CD14-positive monocyte (primary cell): ENCODE results near the gene SLC9A8. TPM values are rescaled to one million over a fixed set of nuclear protein-coding genes. Genes with fewer than 3 reads are reported as not detected.

Experiments
- DNase-seq, 3 donors: peaks; one replicate each; pipeline ENCODE4 v3.0.0-alpha.2; 2011 to 2022
- H2AFZ ChIP-seq: 2 replicates; pipeline ENCODE4 v1.6.0; 2012; ENCODE audit warnings: mild to moderate bottlenecking, low read depth, low read length, inconsistent platforms; ENCODE audit not compliant: insufficient read depth, poor library complexity, severe bottlenecking
- H3K27ac ChIP-seq, 2 donors: 1 replicate in 1 of 2; 2 replicates in 1 of 2; pipeline ENCODE4 v1.5.1; 2012 to 2013; ENCODE audit warnings: low read length in 2 of 2, control low read depth in 1 of 2, inconsistent platforms in 1 of 2, low read depth in 1 of 2, mild to moderate bottlenecking in 1 of 2
- H3K27me3 ChIP-seq, 2 donors: one replicate each; pipeline versions ENCODE4 v1.6.0 to v1.6.1; 2011 to 2013; ENCODE audit warnings: low read length in 2 of 2; ENCODE audit not compliant: control insufficient read depth in 2 of 2, insufficient read depth in 2 of 2
- H3K36me3 ChIP-seq, 2 donors: replicated peaks in 1 of 2; 1 replicate in 1 of 2; 2 replicates in 1 of 2; pipeline versions ENCODE4 v1.5.1 to v1.6.1; 2012 to 2013; ENCODE audit warnings: low read length in 2 of 2, control low read depth in 1 of 2, inconsistent platforms in 1 of 2, mild to moderate bottlenecking in 1 of 2; ENCODE audit not compliant: insufficient read depth in 2 of 2, control insufficient read depth in 1 of 2
- H3K4me1 ChIP-seq, 2 donors: 1 replicate in 1 of 2; 2 replicates in 1 of 2; pipeline versions ENCODE4 v1.5.1 to v1.6.1; 2012 to 2013; ENCODE audit warnings: low read length in 2 of 2, control low read depth in 1 of 2, inconsistent platforms in 1 of 2, mild to moderate bottlenecking in 1 of 2, moderate library complexity in 1 of 2; ENCODE audit not compliant: insufficient read depth in 2 of 2, control insufficient read depth in 1 of 2
- H3K4me2 ChIP-seq: replicated peaks from 2 replicates; pipeline ENCODE3; 2012; ENCODE audit warnings: low read length, moderate library complexity, mild to moderate bottlenecking; ENCODE audit not compliant: poor library complexity, severe bottlenecking; ENCODE audit errors: extremely low read depth
- H3K4me3 ChIP-seq, 3 experiments: fragments of 200-600 bp in 1 of 3; sonication (generic) in 1 of 3; replicated peaks in 1 of 3; 1 replicate in 2 of 3; 2 replicates in 1 of 3; pipeline ENCODE4 v1.5.1; 2011 to 2013; ENCODE audit warnings: low read length in 3 of 3, mild to moderate bottlenecking in 3 of 3, control low read depth in 2 of 3, low read depth in 2 of 3, inconsistent platforms in 1 of 3, moderate library complexity in 1 of 3
- H3K79me2 ChIP-seq: 2 replicates; pipeline ENCODE4 v1.6.0; 2012; ENCODE audit warnings: mild to moderate bottlenecking, control low read depth, inconsistent platforms, low read length, moderate library complexity; ENCODE audit not compliant: insufficient read depth
- H3K9ac ChIP-seq: 2 replicates; pipeline ENCODE4 v1.6.0; 2017; ENCODE audit warnings: low read length, mild to moderate bottlenecking; ENCODE audit not compliant: insufficient read depth, poor library complexity, severe bottlenecking
- H3K9me3 ChIP-seq, 2 donors: replicated peaks in 1 of 2; 1 replicate in 1 of 2; 2 replicates in 1 of 2; pipeline versions ENCODE4 v1.5.1 to v1.6.1; 2012 to 2013; ENCODE audit warnings: low read length in 2 of 2, control low read depth in 1 of 2; ENCODE audit not compliant: control insufficient read depth in 1 of 2, insufficient read depth in 1 of 2
- H4K20me1 ChIP-seq: 2 replicates; pipeline ENCODE4 v1.6.0; 2012; ENCODE audit warnings: mild to moderate bottlenecking, low read length, control low read depth, moderate library complexity; ENCODE audit not compliant: insufficient read depth
- H3K27ac Mint-ChIP-seq, 7 donors: one replicate each; pipeline ENCODE4 v1.8.0; 2020; ENCODE audit warnings: mild to moderate bottlenecking in 7 of 7, mixed read lengths in 7 of 7, moderate library complexity in 6 of 7, inconsistent platforms in 2 of 7
- H3K27me3 Mint-ChIP-seq, 3 donors: one replicate each; pipeline ENCODE4 v1.8.0; 2021 to 2022; ENCODE audit warnings: low read depth in 3 of 3, mild to moderate bottlenecking in 3 of 3, mixed read lengths in 3 of 3, moderate library complexity in 3 of 3, inconsistent platforms in 1 of 3
- H3K36me3 Mint-ChIP-seq, 2 donors: one replicate each; pipeline ENCODE4 v1.8.0; 2020; ENCODE audit warnings: mixed read lengths in 2 of 2, inconsistent platforms in 1 of 2, mild to moderate bottlenecking in 1 of 2
- H3K4me1 Mint-ChIP-seq: one replicate; pipeline ENCODE4 v1.8.0; 2020; ENCODE audit warnings: mild to moderate bottlenecking, mixed read lengths
- H3K4me3 Mint-ChIP-seq, 2 donors: one replicate each; pipeline ENCODE4 v1.8.0; 2020; ENCODE audit warnings: mild to moderate bottlenecking in 2 of 2, mixed read lengths in 2 of 2, moderate library complexity in 1 of 2
- H3K9me3 Mint-ChIP-seq, 7 donors: one replicate each; pipeline ENCODE4 v1.8.0; 2020 to 2022; ENCODE audit warnings: mixed read lengths in 7 of 7, mild to moderate bottlenecking in 6 of 7, moderate library complexity in 6 of 7, inconsistent platforms in 2 of 7
- WGBS: methylation state at CpG from one replicate; pipeline ENCODE4 v1.1.5; 2013; ENCODE audit warnings: missing lambda C conversion rate; ENCODE audit not compliant: insufficient coverage; 5-methylcytosine and 5-hydroxymethylcytosine counted together
- intact Hi-C, 2 donors: fragments of 100-400 bp; cut with micrococcal nuclease; formaldehyde crosslinking; loops; one replicate each; pipeline versions ENCODE4 v1.15.0 to v1.15.1; 2023
- polyA plus RNA-seq, 3 donors: library from polyadenylated mRNA; depleted of rRNA in 1 of 3; unstranded in 2 of 3; stranded (reverse) in 1 of 3; fragments of 300-500 nt in 2 of 3; fragments of >200 nt in 1 of 3; fragmentation: Illumina TruSeq in 2 of 3; gene quantifications; 1 replicate in 2 of 3; 2 replicates in 1 of 3; pipeline ENCODE4 v1.2.3, GENCODE V29; 2012 to 2021
- TF ChIP-seq, protein P1 (sequence below): fragments of 200-600 bp; IDR thresholded peaks from one replicate; pipeline ENCODE4 v1.8.0; 2022; ENCODE audit warnings: antibody characterized with exemption, mild to moderate bottlenecking

SLC9A8 gene
- polyA plus RNA-seq, 3 donors = 3.0 to 14.6 (median 3.3) TPM

DNA sequence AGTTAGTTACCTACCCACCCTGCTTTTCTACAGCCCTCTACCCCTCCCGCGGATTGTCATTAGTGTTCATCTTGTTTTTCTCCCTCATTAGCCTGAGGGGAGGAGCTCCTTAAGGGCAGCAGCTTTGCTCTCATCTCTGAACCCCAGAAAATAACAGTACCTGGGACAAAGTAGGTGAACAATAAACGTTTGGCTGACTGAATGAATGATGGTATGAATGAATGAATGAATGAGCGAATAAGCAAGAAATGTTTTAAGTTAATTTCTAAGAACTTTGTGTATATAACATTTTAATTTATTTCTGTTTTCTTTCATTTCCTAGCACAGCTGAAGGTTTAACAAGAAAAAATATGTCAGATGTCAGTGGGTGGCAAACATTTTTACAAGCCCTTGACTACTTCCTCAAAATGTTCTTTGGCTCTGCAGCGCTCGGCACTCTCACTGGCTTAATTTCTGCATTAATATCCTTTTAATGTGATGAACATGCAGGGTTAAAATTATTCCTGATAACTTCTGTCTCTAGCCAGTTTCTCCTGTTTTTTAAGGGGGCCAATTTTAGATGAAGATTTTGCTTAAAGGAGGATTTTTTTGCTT, 50.1 kb downstream of the SLC9A8 start:
- no CpG with 5 or more reads among the region's 6 CpGs for WGBS

GRCh38 chr20:49863666-49864065, 51.0 kb downstream of the SLC9A8 start:
- Mint-ChIP-seq H3K4me3 (no peak overlapping the region), H3K27me3 (no peaks in the 10 kb centered on the region), H3K27ac (no peak overlapping the region), H3K36me3 (peaks cover 79 to 90% of the 10 kb centered on the region in 2 donors), H3K4me1 (peaks cover 12% of the 10 kb centered on the region), H3K9me3 (no peaks in the 10 kb centered on the region)
- H3K27ac ChIP-seq = no peak overlapping the region
- no peaks in the 10 kb centered on the region for H3K9me3 ChIP-seq
- TF ChIP-seq, protein P1, sequence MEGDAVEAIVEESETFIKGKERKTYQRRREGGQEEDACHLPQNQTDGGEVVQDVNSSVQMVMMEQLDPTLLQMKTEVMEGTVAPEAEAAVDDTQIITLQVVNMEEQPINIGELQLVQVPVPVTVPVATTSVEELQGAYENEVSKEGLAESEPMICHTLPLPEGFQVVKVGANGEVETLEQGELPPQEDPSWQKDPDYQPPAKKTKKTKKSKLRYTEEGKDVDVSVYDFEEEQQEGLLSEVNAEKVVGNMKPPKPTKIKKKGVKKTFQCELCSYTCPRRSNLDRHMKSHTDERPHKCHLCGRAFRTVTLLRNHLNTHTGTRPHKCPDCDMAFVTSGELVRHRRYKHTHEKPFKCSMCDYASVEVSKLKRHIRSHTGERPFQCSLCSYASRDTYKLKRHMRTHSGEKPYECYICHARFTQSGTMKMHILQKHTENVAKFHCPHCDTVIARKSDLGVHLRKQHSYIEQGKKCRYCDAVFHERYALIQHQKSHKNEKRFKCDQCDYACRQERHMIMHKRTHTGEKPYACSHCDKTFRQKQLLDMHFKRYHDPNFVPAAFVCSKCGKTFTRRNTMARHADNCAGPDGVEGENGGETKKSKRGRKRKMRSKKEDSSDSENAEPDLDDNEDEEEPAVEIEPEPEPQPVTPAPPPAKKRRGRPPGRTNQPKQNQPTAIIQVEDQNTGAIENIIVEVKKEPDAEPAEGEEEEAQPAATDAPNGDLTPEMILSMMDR = no peak
- H2AFZ ChIP-seq = no peak overlapping the region
- no peak overlapping the region for H3K4me2 ChIP-seq
- DNase-seq = no peak
- H3K36me3 ChIP-seq = peaks cover 59 to 99% of the 10 kb centered on the region in 2 donors
- H3K9ac ChIP-seq = no peak overlapping the region
- H3K79me2 ChIP-seq = no peaks in the 10 kb centered on the region
- WGBS = no CpG with 5 or more reads among the region's 6 CpGs
- no peaks in the 10 kb centered on the region for H3K27me3 ChIP-seq
- H4K20me1 ChIP-seq = no peaks in the 10 kb centered on the region
- intact Hi-C loops = no loop called here
- no peak overlapping the region for H3K4me3 ChIP-seq
- H3K4me1 ChIP-seq = peaks cover 6 to 7% of the 10 kb centered on the region in 2 donors

More for the DNA sequence above, 50.1 kb downstream of the SLC9A8 start:
- Mint-ChIP-seq H3K4me1 (peaks cover 3% of the 10 kb centered on the region), H3K4me3 (no peak overlapping the region), H3K27me3 (no peaks in the 10 kb centered on the region), H3K9me3 (no peaks in the 10 kb centered on the region), H3K27ac (peak overlapping the region in 1 of 7 donors; percentile 57), H3K36me3 (peaks cover 77 to 90% of the 10 kb centered on the region in 2 donors)
- no peak overlapping the region for H3K27ac ChIP-seq
- intact Hi-C loops = no loop called here
- no peak overlapping the region for H3K9ac ChIP-seq
- no peaks in the 10 kb centered on the region for H4K20me1 ChIP-seq
- H3K4me3 ChIP-seq = no peak overlapping the region
- no peak overlapping the region for H2AFZ ChIP-seq
- no peaks in the 10 kb centered on the region for H3K27me3 ChIP-seq
- no peaks in the 10 kb centered on the region for H3K9me3 ChIP-seq
- no peak overlapping the region for H3K4me2 ChIP-seq
- TF ChIP-seq, protein P1 = no peak
- DNase-seq = no peak
- peaks cover 56 to 99% of the 10 kb centered on the region in 2 donors for H3K36me3 ChIP-seq
- H3K79me2 ChIP-seq = no peaks in the 10 kb centered on the region
- H3K4me1 ChIP-seq = no peaks in the 10 kb centered on the region
